GM21528 (cell line): ENCODE measurements around the gene UBE2C.
"Not testable (repeated sequence)": the region's sequence is repeated elsewhere in the genome, so short reads cannot be mapped to it uniquely, and the experiment has no call there.

Source experiments
- ATAC-seq: cut with Tn5 transposase; IDR thresholded peaks from one replicate; pipeline ENCODE4 v1.9.1; 2021; ENCODE audit warnings: mild to moderate bottlenecking, moderate library complexity; ENCODE audit not compliant: unreplicated experiment, low FRiP score

The UBE2C gene

DNA sequence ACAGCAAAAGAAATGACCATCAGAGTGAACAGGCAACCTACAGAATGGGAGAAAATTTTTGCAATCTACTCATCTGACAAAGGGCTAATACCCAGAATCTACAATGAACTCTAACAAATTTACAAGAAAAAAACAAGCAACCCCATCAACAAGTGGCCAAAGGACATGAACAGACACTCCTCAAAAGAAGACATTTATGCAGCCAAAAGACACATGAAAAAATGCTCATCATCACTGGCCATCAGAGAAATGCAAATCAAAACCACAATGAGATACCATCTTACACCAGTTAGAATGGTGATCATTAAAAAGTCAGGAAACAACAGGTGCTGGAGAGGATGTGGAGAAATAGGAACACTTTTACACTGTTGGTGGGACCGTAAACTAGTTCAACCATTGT, 14.9 kb upstream of the UBE2C start:
- not testable (repeated sequence) for ATAC-seq

DNA sequence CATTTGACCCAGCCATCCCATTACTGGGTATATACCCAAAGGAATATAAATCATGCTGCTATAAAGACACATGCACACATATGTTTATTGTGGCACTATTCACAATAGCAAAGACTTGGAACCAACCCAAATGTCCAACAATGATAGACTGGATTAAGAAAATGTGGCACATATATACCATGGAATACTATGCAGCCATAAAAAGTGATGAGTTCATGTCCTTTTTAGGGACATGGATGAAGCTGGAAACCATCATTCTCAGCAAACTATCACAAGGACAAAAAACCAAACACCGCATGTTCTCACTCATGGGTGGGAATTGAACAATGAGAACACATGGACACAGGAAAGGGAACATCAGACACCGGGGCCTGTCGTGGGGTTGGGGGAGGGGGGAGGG, 14.5 kb upstream of the UBE2C start:
- ATAC-seq: not testable (repeated sequence)

DNA sequence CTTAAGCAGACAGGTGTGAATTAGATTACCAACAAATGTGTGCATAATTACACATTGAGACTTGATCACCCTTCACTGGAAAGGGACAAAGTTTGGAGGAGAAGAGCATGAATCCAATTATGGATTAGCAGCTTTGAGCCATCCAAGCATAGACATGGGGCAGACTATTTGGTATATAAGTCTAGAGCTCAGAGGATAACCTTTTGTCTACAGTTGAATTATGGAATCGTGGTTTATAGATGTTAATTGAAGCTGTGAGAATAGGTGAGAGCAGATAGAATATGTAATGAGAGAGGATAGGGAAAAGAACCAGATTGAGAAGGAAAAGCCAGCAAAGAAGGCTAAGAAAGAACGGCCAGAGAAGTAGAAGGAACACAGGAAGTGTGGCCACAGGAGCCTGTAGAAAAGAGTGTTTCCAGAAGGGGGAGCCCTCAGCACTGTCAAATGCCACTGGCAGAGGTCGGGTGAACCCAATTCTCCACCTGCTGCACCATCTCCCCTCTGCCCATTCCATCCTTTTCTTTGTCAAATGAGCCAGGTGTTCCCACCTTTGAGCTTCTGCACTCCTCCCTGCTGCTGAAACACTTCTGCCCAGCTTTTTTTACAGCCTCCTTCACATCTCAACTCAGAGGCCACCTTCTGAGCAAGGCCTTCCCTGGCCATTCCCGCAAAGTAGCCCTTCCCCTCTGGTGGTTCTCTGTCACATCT, 13.4 kb upstream of the UBE2C start:
- no peak for ATAC-seq

DNA sequence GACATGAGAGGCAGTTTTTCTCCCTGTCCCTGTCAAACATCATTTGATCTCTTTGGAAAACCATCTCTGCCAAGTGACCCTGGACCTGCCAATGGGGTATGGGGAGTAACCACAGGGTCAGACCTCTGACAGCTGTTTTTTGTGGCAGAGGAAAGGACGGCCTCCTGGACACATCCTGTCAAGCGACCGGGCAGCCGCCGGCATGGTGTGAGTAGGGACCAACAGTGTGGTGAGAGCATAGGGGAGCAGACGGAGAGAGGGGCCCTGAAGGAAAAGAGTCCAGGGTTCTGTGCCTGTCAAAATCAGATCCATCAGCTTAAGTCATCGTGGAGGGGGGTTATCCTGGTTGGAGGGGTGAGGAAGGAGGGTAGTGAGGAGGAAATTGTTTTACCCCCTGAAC, 10.6 kb upstream of the UBE2C start:
- no peak for ATAC-seq

DNA sequence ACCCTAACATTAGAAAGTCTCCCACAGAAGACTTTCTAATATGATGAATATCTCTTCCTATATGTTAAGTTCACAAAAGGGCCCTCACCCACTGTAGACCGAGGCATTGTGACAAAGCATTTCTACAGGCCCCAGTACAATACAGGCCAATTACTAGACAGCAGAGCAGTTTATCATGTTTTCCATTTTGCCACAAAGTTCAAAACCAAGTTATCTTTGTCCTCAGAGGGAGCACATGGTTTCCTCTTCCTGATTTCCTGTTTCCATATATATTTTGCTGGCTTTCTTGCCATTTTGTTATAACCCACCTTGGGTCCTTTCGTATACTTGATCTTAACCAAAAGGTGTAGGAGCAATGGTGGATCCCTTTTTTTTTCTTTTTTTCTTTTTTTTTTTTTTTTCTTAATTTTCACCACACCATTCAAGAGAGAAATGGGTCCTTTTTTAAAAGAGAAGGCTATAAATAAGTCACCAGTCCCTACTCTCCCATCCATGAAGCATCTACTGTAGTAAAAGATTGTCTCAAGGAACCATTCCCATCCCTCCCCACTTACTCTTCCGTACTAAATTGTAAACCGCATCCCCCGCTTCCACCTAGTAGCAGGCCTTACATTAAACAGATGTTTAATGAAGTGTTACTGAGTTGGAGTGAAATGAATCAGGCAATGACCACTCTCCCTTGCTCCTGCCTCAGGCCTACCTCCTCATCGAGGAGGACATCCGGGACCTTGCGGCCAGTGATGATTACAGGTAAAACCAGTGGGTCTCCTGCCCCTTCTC, 2.1 kb upstream of the UBE2C start:
- no peak for ATAC-seq

DNA sequence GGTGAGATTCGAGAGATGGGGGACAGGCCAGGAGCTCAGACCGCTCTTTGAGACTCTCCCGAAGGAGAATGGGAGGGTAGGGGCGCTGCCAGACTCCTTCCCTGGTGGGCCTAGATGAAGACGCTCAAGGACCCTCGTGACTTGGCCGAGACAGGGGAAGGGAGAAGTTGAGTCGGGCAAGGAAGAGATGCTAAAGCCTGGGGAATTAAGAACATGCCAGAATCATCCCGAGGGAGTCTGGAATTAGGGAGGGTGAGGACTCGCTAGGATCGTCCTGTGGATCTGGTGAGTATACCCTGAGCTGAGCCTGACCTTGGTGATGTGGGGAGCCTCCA, 529 bp downstream of the UBE2C start:
- ATAC-seq: no peak

DNA sequence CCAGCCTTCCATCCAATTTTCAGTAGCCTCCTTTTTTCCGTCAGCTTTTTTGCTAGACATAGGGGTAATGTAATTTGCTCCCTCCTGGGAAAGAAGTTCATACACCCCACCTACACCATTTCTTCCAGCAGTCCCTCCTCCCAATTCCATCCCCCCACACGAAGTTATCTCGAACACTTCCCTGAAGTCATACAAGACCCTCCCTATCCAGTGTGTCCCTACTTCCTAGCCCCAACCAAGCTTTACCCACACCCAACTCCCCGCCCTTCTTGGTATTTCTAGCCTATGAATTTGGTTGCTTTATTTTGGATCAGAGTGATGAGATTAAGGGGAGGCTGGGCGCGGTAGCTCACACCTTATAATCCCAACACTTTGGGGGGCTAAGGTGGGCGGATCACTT, 1.0 kb downstream of the UBE2C start:
- no peak for ATAC-seq

DNA sequence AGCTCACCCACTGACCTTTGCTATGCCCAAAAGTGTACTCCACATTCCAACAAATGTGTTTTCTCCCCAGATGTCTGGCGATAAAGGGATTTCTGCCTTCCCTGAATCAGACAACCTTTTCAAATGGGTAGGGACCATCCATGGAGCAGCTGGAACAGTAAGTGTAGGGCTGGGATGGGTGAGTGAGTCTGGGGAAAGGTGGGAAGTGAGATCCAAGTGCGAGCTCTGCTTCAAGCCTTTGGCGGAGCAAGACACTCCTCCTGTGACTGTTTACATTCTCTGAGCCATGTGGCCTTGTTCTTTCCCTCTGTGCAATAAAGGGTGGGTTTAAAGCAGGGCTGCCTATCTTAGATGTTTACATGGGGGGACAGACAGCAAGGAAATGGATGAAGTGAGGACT, 1.9 kb downstream of the UBE2C start:
- ATAC-seq: no peak

DNA sequence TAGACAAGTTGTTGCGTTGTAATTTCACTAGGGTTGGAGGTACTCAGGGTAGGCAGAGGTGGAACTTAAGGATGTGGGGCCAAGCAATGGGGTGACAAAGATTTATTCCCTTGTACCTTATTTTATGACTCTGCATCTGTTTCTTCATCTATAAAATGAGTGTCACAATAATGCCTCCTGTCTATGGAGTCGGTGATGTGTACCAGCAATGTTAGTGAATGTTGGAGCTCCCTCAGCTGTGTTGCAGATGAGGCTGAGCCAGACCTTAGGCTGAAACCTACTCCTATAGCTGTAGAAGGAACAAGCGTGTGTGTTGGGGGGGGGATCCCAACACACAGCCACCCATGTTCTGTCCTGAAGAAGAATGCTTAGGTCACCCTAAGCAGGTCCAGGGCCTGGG, 4.5 kb downstream of the UBE2C start:
- ATAC-seq: no peak

DNA sequence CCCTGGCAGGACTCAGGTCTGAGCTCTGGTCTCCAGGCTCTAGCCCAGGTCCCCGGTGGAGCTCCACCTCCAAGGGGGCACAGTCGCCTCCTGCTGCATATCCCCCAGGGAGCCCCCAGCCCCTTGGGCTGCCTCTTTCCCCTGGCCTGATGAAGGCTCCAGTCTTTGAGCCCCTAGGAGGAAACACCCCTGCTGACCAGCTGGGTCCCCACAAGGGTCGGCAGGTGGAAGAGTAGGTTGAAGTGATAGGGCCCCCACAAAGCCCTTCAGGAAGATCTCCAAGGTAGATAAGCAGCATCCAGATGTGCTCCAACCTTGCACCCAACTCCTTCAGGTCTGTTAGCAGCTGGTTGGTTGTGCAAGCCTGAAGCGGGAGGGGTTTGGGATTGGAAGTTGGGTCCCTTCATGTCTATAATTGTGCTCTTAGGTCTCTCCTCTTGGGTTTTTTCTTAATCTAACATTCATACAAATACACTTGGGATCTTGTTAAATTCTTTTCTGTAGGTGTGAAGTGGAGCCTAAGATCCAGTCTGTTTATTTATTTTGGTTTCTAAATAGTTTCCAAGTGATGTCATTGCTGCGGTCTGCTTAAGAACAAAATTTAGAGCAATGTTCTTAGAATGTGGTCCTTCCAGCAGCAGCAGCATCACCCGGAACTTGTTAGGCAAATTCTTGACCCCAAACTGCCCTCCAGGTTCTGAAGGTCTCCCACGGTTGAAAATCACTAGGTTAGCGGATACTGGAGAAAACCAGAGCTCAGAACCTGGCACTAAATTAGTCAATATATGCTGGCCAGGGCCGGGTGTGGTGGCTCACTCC, 5.1 kb downstream of the UBE2C start:
- no peak for ATAC-seq

DNA sequence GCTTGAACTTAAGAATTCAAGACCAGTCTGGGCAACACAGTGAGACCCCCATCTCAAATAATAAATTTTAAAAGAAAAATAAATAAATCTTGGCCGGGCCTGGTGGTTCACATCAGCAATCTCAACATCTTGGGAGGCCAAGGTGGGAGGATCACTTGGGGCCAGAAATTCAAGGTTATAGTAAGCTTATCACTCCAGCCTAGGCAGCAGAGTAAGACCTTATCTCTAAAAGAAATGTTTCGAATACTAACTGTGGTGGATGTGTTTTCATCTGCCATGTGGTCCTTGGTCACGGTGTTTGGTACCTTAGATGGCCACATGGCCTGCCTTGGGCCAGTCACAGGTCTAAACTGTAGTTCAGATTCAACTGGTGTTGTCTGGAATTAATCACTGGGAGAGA, 5.8 kb downstream of the UBE2C start:
- ATAC-seq: no peak

DNA sequence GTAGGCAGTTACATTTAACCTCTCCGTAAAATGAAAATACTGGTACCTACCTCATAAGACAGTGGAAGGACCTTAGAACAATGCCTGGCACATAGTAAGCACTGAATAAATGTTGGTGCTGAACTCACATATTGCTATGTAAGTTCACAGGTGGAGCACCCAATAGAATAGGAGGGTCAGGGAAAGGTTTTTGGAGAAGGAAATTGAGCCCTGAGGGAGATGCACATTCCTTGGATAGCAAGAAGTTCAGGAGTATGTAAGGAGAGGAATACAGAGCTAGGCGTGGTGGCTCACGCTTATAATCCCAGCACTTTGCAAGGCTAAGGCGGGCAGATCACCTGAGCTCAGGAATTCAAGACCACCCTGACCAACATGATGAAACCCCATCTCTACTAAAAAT, 7.0 kb downstream of the UBE2C start:
- no peak for ATAC-seq

DNA sequence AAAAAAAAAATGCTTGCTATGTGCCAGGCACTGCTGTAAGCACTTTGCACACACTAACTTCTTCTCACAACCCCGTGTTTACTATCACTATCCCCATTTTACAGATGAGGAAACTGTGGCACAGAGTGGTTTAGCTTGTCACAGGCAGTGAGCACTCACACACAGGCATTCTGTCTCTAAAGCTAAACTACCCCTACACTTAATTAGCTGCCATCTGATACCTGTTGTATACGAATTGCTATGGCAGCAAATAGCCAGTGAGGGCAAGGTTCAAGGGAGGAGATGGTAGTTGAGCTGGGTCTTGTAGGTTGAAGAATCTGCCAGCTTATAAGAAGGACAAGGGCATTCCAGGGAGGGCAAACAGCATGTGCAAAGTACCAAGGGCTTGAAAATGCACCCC, 9.5 kb downstream of the UBE2C start:
- no peak for ATAC-seq

DNA sequence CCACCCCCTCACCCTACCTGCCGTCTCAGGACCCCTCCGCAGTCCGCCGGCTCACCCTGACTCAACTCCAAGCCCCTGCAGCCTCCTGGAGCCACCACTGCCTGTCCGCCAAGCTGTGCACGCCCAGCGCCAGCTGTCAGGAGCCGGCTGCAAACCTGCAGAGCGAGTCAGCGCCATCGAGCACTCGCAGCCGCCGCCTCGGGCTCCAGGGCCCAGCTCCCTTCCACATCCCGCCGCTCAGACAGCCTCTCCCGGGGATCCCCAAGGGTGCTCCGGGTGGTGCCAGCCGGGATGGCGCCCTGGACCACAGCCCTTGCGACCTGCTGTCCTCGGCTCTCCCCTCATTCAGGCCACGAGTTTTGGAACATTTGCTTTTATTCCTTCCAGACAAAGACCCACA, 10.4 kb downstream of the UBE2C start:
- ATAC-seq: no peak

DNA sequence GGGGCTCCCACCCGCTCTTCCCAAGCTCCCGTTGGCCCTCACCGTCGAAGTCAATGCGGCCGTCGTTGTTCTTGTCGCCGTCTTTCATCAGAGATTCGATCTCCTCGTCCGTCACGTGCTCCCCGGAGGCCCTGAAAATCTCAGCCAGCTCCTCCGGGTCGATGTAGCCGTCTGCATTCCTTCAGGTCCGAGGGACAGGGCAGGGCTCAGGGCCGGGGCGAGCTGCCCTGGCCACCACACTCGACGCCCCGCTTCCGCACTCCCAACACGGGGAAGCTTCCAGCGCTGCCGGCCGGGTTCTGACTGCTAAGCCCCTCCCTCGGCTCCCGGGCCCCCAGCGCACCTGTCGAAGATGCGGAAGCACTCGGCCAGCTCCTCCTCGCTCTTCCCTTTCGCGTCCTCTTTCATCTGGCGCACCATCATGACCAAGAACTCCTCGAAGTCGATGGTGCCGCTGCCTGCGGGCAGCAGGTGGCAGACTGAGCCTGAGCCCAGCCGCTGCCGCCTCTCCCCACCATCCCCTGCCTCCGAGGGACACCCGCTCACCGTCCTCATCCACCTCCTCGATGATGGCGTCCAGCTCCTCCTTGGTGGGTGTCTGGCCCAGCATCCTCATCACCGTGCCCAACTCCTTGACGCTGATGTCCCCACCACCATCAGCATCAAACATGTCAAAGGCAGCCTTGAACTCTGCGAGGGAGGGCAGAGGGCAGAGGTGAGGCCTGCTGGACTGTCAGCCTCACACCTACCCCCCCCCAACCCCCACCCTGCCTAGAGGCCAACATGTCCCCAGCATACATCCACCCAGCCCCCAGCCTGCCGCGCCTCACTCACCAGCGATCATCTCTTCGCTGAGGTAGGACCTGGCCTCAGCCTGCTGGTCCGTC, 11.7 kb downstream of the UBE2C start:
- no peak for ATAC-seq

DNA sequence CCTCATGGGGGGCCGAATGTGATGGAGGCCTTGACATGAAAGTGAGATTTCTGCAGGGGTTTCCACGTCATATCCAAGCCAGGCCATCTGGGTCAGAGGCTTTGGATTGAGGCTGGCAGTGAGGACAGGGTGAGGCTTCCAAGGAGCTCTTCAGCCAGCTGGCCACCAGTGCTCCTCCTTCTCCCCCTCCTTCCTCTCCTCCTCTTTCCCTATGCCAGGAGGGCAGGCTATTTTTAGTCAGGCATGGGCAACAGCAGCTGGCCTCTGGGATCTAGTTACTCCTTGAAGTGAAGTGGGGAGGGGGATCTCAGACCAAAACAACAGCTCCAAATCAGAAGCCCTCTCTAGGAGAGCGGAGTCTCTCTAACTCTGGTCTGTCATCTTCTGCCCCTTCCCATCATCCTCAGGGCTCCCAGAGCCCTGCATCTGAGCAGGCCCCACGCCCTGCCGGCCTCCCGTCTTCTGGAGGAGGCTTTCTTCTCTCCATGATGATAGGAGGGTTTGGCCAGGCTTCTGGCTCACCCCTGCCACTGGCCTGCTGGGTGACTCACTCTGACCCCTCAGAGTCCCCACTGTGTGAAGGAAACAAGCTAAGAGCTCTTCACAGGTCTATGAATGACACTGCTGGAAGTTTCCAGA, 14.1 kb downstream of the UBE2C start:
- no peak for ATAC-seq

DNA sequence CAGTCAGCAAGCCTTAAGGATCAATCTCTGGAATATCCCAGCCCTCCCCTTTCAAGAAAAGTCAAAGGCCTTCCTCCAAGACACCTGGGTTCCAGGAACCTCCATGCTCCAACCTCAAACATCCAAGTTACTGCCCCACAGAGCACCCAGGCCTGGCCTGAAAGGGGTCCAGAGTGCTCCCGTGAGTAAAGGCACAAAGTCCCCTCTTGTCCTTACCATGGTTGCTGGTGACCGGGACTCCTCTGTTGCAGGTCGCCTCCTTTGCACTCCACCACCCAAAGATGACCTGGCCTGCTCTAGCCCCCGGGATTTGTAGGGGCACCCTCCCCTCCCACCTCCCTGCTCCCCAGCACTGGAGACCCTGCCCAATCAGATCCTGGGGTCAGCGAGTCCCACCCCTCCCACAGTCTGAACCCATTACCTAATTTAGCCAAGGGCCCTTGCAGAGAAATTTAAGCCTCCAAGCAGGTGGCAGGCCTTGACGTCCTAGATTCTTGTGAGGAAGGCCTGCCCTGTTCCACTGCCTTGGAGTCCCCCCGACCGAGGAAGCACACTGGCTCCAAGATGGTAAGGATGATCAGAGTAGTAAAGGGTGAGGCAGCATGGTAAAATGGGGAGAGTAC, 14.7 kb downstream of the UBE2C start, which contains the start of gene TNNC2:
TNNC2 (minus strand) TSS at position 283 of the 623 bp plus-strand sequence; CDS start at position 219, 64 bp downstream.
- no peak for ATAC-seq

DNA sequence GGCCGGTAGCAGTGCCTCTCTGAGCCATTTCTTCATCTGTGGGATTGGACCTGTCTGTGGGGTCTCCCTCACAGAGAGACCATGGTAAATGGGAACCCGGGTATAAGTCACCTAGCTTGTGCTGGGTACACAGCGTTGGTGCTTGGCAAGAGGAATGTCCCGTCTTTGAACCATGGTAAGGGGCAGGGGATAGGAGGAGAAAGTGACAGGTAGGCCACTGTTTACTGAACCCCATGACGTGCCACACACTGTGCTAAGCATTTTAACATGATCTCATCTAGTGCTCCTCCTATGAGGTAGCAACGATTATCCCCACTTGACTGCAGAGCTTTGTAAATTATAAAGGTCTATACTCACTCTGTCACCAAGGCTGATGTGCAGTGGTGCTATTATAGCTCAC, 15.3 kb downstream of the UBE2C start:
- no peak for ATAC-seq

DNA sequence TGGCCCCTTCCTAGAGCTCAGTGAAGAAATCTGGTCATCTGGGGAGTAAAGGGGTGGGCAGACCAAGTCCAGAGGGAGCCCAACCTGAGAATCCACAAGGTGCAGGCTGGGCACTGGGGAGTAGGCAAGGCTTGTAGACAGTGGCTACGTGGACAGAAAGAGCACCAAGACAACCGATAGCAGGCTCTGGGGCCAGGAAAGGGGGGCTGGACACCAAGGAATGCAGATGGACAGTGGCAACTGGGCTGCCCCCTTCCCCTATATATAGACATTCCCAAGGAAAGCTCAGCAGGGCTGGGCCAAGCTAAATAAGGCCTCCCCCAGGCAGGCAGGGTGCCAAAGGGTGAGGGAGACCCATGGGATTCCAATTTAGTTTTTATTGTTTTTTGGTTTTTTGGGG, 16.1 kb downstream of the UBE2C start:
- ATAC-seq: no peak
